HEK293T (cell line): ENCODE results near the gene RNGTT.

Source experiments
- CTCF ChIA-PET: fragments of 350-600 bp; formaldehyde crosslinking; extraction: SDS; loops from one replicate; lab custom pipeline; 2021; ENCODE audit warnings: antibody characterized with exemption, inconsistent platforms; lab: Yijun Ruan, JAX
- POLR2A ChIA-PET: fragments of 350-600 bp; formaldehyde crosslinking; extraction: SDS; loops from one replicate; lab custom pipeline; 2020; ENCODE audit warnings: antibody characterized with exemption, inconsistent platforms; lab: Yijun Ruan, JAX
- DNase-seq: peaks from one replicate; pipeline ENCODE4 v3.0.0; 2012; ENCODE audit warnings: mixed read lengths; ENCODE audit errors: extremely low spot score
- ARNT ChIP-seq: fragments of 450-650 bp; IDR thresholded peaks from 2 replicates; pipeline ENCODE4 v1.6.1; 2017; ENCODE audit warnings: mild to moderate bottlenecking
- BHLHE40 ChIP-seq: fragments of 450-650 bp; IDR thresholded peaks from 2 replicates; pipeline ENCODE4 v1.6.1; 2016; ENCODE audit warnings: mild to moderate bottlenecking, moderate library complexity, borderline replicate concordance
- CTBP1 ChIP-seq: fragments of 450-650 bp; IDR thresholded peaks from 2 replicates; pipeline ENCODE4 v1.6.1; 2016; ENCODE audit warnings: borderline replicate concordance
- ELF4 ChIP-seq: fragments of 450-650 bp; IDR thresholded peaks from 2 replicates; pipeline ENCODE4 v1.6.1; 2017; ENCODE audit warnings: antibody characterized with exemption
- FOXA1 ChIP-seq: fragments of 450-650 bp; IDR thresholded peaks from 2 replicates; pipeline ENCODE4 v1.6.1; 2016; ENCODE audit warnings: mild to moderate bottlenecking
- FOXK2 ChIP-seq: fragments of 450-650 bp; IDR thresholded peaks from 2 replicates; pipeline ENCODE4 v1.6.1; 2016; ENCODE audit warnings: mild to moderate bottlenecking
- FOXM1 ChIP-seq: fragments of 450-650 bp; IDR thresholded peaks from 2 replicates; pipeline ENCODE4 v1.6.1; 2017; ENCODE audit warnings: mild to moderate bottlenecking, borderline replicate concordance
- HDGF ChIP-seq: fragments of 450-650 bp; IDR thresholded peaks from 2 replicates; pipeline ENCODE4 v1.6.1; 2017; ENCODE audit warnings: antibody characterized with exemption, borderline replicate concordance
- L3MBTL2 ChIP-seq: fragments of 450-650 bp; conservative IDR thresholded peaks from 2 replicates; pipeline ENCODE4 v1.6.1; 2016; ENCODE audit warnings: mild to moderate bottlenecking
- LEF1 ChIP-seq: fragments of 450-650 bp; IDR thresholded peaks from 2 replicates; pipeline ENCODE4 v1.6.1; 2017; ENCODE audit warnings: mild to moderate bottlenecking, borderline replicate concordance
- NFRKB ChIP-seq: fragments of 450-650 bp; IDR thresholded peaks from 2 replicates; pipeline ENCODE4 v1.6.1; 2016; ENCODE audit warnings: mild to moderate bottlenecking, moderate library complexity
- SP1 ChIP-seq: fragments of 450-650 bp; IDR thresholded peaks from 2 replicates; pipeline ENCODE4 v1.6.1; 2017
- SUZ12 ChIP-seq: fragments of 450-650 bp; IDR thresholded peaks from 2 replicates; pipeline ENCODE4 v1.6.1; 2016; ENCODE audit warnings: mild to moderate bottlenecking
- TARDBP ChIP-seq: fragments of 450-650 bp; IDR thresholded peaks from 2 replicates; pipeline ENCODE4 v1.6.1; 2016
- ZNF384 ChIP-seq: fragments of 450-650 bp; IDR thresholded peaks from 2 replicates; pipeline ENCODE4 v1.6.1; 2016
- TF ChIP-seq, protein P1 (sequence below): fragments of 450-650 bp; IDR thresholded peaks from 2 replicates; pipeline ENCODE4 v1.6.1; 2016

The RNGTT gene

DNA sequence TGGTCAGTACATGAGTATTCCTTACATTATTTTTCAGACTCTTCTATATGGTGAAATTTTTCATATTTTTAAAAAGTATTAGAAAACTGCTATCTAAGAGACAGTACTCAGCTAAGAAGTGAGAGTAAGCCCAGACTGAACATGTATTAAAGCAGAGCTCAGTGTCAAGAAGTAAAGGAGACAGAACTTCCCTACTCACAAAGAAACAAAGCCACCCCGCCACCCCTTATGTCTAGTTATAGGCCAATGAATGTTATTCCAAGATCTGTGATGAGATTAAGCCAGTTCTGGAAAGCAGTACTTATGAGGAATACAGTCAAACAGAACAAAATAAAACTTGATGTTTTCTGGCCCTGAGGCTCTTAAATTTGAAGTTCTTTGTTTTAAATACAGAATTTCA lies 114.5 kb downstream of the RNGTT start:
- TF ChIP-seq FOXA1 (no peak), FOXK2 (no peak), NFRKB (no peak), BHLHE40 (no peak), FOXM1 (no peak), L3MBTL2 (no peak), SP1 (no peak), SUZ12 (no peak), TARDBP (no peak), LEF1 (no peak), ZNF384 (no peak), HDGF (no peak), CTBP1 (no peak), ELF4 (no peak), ARNT (no peak)
- TF ChIP-seq, protein P1, sequence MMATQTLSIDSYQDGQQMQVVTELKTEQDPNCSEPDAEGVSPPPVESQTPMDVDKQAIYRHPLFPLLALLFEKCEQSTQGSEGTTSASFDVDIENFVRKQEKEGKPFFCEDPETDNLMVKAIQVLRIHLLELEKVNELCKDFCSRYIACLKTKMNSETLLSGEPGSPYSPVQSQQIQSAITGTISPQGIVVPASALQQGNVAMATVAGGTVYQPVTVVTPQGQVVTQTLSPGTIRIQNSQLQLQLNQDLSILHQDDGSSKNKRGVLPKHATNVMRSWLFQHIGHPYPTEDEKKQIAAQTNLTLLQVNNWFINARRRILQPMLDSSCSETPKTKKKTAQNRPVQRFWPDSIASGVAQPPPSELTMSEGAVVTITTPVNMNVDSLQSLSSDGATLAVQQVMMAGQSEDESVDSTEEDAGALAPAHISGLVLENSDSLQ, result no peak
- DNase-seq, result no peak
- ChIA-PET CTCF (no interaction called here), POLR2A (interaction anchor here (0.5 kb wide), 1 partner anchor 903 kb away, joined by 3 read pairs; no protein-coding TSS in a partner anchor)

DNA sequence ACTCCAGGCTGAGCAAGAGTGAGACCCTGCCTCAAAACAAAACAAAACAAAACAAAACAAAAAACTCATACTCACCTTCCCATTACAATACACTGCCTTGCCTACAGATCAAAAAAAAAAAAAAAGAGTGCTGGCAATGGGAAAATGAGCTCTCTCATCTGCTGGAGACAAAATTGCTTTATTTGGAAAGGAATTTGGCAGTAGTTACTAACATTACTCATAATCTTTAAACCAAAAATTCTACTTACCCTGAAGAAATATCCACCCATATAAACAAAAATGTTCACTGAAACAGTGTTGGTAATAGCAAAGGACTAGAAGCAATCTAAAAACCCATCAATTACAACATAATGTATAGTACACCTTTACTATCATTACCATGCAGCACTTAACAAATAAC lies 120.4 kb downstream of the RNGTT start:
- TF ChIP-seq ELF4 (no peak), SP1 (no peak), FOXK2 (no peak), NFRKB (no peak), L3MBTL2 (no peak), ARNT (no peak), ZNF384 (no peak), BHLHE40 (no peak), FOXM1 (no peak), CTBP1 (no peak), HDGF (no peak), FOXA1 (no peak), LEF1 (no peak), TARDBP (no peak)
- TF ChIP-seq, protein P1, result no peak
- ChIA-PET CTCF (no interaction called here), POLR2A (no interaction called here)
- DNase-seq, result no peak

- CTCF ChIA-PET, result no interaction called here
- TF ChIP-seq SP1, result no peak
- TF ChIP-seq LEF1, result no peak
- TF ChIP-seq NFRKB, result no peak
- no peak for TF ChIP-seq FOXK2
- no peak for TF ChIP-seq CTBP1
- no peak for TF ChIP-seq FOXA1
- no peak for TF ChIP-seq ELF4
- no peak for DNase-seq
- POLR2A ChIA-PET, result no interaction called here
Observed at GRCh38 chr6:88842320-88842719, 121.1 kb downstream of the RNGTT start.

- ChIA-PET CTCF (no interaction called here), POLR2A (no interaction called here)
- no peak for DNase-seq
Observed at GRCh38 chr6:88840796-88841539, 122.5 kb downstream of the RNGTT start.

GRCh38 chr6:88840289-88840688 lies 123.1 kb downstream of the RNGTT start:
- TF ChIP-seq FOXM1 (no peak), LEF1 (no peak), CTBP1 (no peak), ZNF384 (no peak), HDGF (no peak), SP1 (no peak), FOXK2 (no peak), L3MBTL2 (no peak), ARNT (no peak), TARDBP (no peak), FOXA1 (no peak), BHLHE40 (no peak), NFRKB (no peak), ELF4 (no peak), SUZ12 (no peak)
- TF ChIP-seq, protein P1, result no peak
- CTCF ChIA-PET, result no interaction called here
- no peak for DNase-seq
- POLR2A ChIA-PET, result no interaction called here

More at GRCh38 chr6:88840796-88841539, 122.5 kb downstream of the RNGTT start:
- no peak for TF ChIP-seq SUZ12
- TF ChIP-seq LEF1, result no peak
- TF ChIP-seq HDGF, result no peak
- no peak for TF ChIP-seq NFRKB

DNA sequence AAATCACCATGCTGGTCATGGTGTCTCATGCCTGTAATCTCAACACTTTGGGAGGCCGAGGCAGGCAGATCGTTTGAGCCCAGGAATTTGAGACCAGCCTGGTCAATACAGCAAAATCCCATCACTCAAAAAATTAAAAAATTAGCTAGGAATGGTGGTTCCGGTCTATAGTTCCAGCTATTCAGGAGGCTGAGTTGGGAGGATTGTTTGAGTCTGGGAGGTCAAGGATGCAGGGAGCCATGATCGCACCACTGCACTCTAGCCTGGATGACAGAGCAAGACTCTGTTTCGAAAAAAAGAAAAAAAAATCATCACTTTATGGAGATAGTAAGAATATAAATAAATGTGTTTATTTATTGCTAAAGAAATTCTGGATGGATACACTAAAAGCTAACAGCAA lies 124.1 kb downstream of the RNGTT start:
- TF ChIP-seq SP1 (no peak), FOXM1 (no peak), FOXA1 (no peak), LEF1 (no peak), NFRKB (no peak), ARNT (no peak), SUZ12 (no peak), ELF4 (no peak)
- TF ChIP-seq, protein P1, result no peak
- DNase-seq, result no peak
- ChIA-PET CTCF (interaction anchor here (0.7 kb wide), 1 partner anchor 61 kb away, joined by 3 read pairs; no protein-coding TSS in a partner anchor), POLR2A (no interaction called here)
